ENCODE measurements around the gene TRIM73. TPM values are rescaled to one million over a fixed set of nuclear protein-coding genes. Genes with fewer than 3 reads are reported as not detected.
"Not testable (repeated sequence)": the region's sequence is repeated elsewhere in the genome, so short reads cannot be mapped to it uniquely, and the experiment has no call there.

The TRIM73 gene
- total RNA-seq, 2 experiments from 2014 or later, result 1.1 to 1.5 TPM

GRCh38 chr7:75442465-75443111 is 47.2 kb downstream of the TRIM73 start:
- peak; percentile 22 for DNase-seq
- not testable (repeated sequence) for H3K27me3 Mint-ChIP-seq, H3K9me3 Mint-ChIP-seq
- Mint-ChIP-seq H3K27ac (peak overlapping the region; percentile 94), H3K36me3 (peaks cover 17% of the 10 kb centered on the region), H3K4me1 (peaks cover 13% of the 10 kb centered on the region), H3K4me3 (peak overlapping the region; percentile 91)

GRCh38 chr7:75449946-75450345 is 54.5 kb downstream of the TRIM73 start:
- H3K9me3 Mint-ChIP-seq, H3K27me3 Mint-ChIP-seq, H3K27ac Mint-ChIP-seq, H3K4me3 Mint-ChIP-seq, H3K4me1 Mint-ChIP-seq, DNase-seq, H3K36me3 Mint-ChIP-seq: not testable (repeated sequence)

DNA sequence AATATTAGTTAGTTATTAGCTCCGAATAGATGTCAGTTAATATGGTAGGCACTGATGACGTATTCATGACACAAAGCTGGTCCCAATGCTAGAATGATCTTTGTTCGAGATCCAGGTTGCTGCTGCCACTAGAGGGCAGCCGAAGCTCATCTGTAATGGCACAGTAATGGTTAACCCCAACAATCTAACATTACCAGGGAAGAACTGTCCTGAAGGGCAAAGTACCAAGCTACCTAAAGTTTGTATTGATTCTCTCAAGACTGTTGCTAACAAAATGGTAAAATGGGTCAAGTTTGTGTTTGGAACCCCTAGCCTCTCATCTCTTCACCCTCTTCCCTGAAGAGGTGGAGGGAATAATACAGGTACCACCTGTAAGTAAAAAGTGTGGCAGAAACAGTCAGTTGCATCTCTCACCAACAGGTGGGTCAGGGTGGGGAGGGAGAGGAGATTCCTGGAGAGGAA is 57.1 kb downstream of the TRIM73 start:
- not testable (repeated sequence) for H3K9me3 Mint-ChIP-seq, H3K4me3 Mint-ChIP-seq, H3K27me3 Mint-ChIP-seq, H3K4me1 Mint-ChIP-seq, H3K36me3 Mint-ChIP-seq, DNase-seq, H3K27ac Mint-ChIP-seq

Other genes with a start within 250 kb of the TRIM73 start
- 10 to 100 TPM; 74.2 to 75.3 TPM for gene POM121C, start 90.7 kb downstream of the TRIM73 start, total RNA-seq
- not detected for gene SPDYE5, start 96.7 kb downstream of the TRIM73 start, total RNA-seq